GM21786 (cell line): ENCODE measurements around the gene CC2D2B.

Source experiments
- ATAC-seq: cut with Tn5 transposase; IDR thresholded peaks from one replicate; pipeline ENCODE4 v1.9.1; 2021; ENCODE audit not compliant: unreplicated experiment

Gene CC2D2B

GRCh38 chr10:96074776-96075175 lies 167.0 kb downstream of the CC2D2B start:
- no peak for ATAC-seq

- ATAC-seq = no peak
Measured at GRCh38 chr10:96075977-96076376, 168.2 kb downstream of the CC2D2B start.

- no peak for ATAC-seq
Measured at GRCh38 chr10:96077156-96077555, 169.4 kb downstream of the CC2D2B start.

GRCh38 chr10:96082153-96082552 lies 174.4 kb downstream of the CC2D2B start:
- no peak for ATAC-seq
